ENCODE measurements around the gene AQP12B. TPM values are rescaled to one million over a fixed set of nuclear protein-coding genes. Genes with fewer than 3 reads are reported as not detected.

AQP12B gene
- total RNA-seq, 3 donors from 2014 or later: not detected

DNA sequence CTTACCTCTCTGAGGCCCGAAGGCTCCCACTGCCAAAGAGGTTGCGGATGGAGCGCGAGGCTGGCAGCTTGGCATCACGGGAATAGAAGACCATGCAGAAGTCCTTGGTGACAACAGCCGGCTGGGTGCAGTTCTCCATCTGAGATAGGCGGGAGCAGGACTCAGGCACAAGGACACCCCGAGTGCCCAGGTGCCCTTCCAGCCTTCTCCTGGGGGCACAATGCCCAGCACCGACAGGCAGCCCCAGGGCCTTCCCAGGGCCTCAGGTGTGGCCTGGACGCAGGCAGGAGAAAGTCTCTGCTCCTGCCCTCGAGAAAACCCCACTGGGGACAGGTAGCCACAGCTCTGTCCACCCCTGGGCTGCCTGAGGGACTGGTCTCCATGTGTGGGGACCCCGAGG, 42.6 kb upstream of the AQP12B start:
- no peaks in the 10 kb centered on the region for H3K9me3 ChIP-seq
- no peak overlapping the region for H3K27ac ChIP-seq
- no peaks in the 10 kb centered on the region for H3K36me3 ChIP-seq
- DNase-seq (ENCODE audit: low spot score in 2 of 2): no peak
- peaks cover 0 to 9% of the 10 kb centered on the region in 2 donors for H3K27me3 ChIP-seq
- TF ChIP-seq, protein P1, sequence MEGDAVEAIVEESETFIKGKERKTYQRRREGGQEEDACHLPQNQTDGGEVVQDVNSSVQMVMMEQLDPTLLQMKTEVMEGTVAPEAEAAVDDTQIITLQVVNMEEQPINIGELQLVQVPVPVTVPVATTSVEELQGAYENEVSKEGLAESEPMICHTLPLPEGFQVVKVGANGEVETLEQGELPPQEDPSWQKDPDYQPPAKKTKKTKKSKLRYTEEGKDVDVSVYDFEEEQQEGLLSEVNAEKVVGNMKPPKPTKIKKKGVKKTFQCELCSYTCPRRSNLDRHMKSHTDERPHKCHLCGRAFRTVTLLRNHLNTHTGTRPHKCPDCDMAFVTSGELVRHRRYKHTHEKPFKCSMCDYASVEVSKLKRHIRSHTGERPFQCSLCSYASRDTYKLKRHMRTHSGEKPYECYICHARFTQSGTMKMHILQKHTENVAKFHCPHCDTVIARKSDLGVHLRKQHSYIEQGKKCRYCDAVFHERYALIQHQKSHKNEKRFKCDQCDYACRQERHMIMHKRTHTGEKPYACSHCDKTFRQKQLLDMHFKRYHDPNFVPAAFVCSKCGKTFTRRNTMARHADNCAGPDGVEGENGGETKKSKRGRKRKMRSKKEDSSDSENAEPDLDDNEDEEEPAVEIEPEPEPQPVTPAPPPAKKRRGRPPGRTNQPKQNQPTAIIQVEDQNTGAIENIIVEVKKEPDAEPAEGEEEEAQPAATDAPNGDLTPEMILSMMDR (IDR thresholded peaks at IDR 0.05): no peak
- no peaks in the 10 kb centered on the region for H3K4me1 ChIP-seq
- no peak overlapping the region for H3K4me3 ChIP-seq
- intact Hi-C loops (cut with DNase I; ENCODE audit: low total_unique reads): no loop called here

DNA sequence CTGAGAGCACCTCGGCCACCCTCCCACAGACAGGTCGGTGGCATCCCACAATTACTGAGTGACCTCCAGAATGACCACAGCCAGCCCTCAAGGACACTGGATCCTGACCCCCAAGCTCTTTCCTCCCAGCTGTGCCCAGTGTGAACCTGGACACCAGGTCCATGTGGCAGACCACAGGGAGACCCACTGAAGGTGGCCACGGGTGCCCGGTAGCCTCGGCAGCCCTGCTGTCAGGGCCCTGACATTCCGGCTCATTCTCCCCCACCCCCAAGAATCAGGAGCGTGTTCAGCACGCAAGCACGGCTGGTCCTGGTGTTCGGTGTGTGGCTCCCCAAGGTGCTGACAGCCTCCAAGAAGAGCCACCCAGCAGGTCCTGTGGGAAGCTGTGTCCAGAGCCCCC, 41.7 kb upstream of the AQP12B start:
- H3K36me3 ChIP-seq: no peaks in the 10 kb centered on the region
- no peak for DNase-seq (ENCODE audit: low spot score in 2 of 2)
- TF ChIP-seq POLR2A (IDR thresholded peaks at IDR 0.05) (no peak), POLR2AphosphoS5 (IDR thresholded peaks at IDR 0.05) (no peak)
- TF ChIP-seq, protein P1 (IDR thresholded peaks at IDR 0.05): no peak
- no peak overlapping the region for H3K4me3 ChIP-seq
- H3K9me3 ChIP-seq: no peaks in the 10 kb centered on the region
- peaks cover 0 to 1% of the 10 kb centered on the region in 2 donors for H3K27me3 ChIP-seq
- intact Hi-C loops (cut with DNase I; ENCODE audit: low total_unique reads): no loop called here
- H3K4me1 ChIP-seq: no peaks in the 10 kb centered on the region
- no peak overlapping the region for H3K27ac ChIP-seq

DNA sequence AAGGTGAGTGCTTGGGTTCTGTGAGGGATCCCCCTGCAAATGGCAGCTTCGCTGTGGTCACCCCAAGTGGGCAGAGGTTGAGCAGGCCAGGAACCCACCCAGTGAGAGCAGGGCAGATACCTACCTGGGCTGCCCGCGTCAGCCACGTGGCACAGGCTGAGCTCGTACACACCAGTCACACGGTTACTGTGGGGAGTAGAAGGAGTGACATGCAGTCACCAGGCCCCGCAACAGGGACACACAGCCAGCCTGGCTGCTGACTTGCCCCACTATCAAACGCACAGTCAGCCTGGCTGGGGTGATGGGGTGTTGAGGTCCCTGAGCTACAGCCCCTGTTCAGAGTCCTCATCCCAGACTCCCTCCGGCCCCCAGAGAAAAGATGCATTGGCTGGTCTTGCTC, 41.2 kb upstream of the AQP12B start:
- DNase-seq (ENCODE audit: low spot score in 2 of 2): no peak
- Histone ChIP-seq H3K9me3 (no peaks in the 10 kb centered on the region), H3K27me3 (no peaks in the 10 kb centered on the region), H3K27ac (no peak overlapping the region), H3K36me3 (no peaks in the 10 kb centered on the region), H3K4me1 (no peaks in the 10 kb centered on the region), H3K4me3 (no peak overlapping the region)
- TF ChIP-seq, protein P1 (IDR thresholded peaks at IDR 0.05): no peak
- TF ChIP-seq POLR2AphosphoS5 (IDR thresholded peaks at IDR 0.05) (no peak), POLR2A (IDR thresholded peaks at IDR 0.05) (no peak)
- intact Hi-C loops (cut with DNase I; ENCODE audit: low total_unique reads): no loop called here

DNA sequence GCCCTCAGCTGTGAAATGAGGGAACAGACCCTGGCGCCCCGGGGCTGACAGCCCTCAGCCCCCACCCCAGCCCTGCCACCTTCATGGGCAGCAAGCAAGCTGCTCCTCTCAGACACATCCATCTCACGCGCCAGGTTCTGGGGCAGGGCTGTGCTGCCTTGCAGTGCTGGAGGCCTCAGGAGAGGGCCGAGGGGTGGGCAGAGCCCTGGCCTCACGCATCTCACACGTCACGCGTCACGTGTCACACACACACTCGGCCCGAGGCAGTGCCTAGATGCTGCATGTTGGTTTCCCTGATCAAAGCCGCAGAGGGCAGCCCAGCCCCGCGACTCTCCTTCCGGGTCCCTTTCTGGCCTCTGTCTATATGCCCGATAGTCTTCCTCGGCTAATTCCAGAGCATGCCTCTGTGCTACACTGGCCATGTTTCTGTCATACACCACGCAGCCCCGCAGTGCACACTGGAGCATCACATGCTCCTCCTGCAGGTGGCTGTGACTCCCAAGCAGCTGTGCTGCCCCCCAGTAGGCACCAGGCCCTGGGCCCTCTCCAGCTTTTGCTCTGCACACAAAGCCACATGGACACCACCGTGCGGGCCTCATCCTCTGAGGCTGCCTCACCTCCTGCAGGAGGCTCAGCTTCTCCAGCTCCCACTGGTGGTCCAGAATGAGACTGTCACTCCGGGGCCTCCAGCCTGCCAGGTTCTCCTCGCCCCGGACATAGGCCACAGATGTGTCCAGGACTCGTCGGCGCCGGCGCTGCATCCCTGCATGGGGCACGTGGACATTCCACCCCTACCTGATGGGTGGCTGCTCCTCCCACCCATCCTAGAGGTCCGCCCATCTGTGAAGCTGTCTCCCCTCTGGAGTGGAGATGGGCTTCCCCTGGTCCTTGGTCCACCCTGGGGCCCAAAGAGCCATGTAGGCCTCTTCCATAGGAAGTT, 40.4 kb upstream of the AQP12B start:
- intact Hi-C loops (cut with DNase I; ENCODE audit: low total_unique reads): no loop called here
- Histone ChIP-seq H3K36me3 (no peaks in the 10 kb centered on the region), H3K4me1 (no peaks in the 10 kb centered on the region), H3K9me3 (no peaks in the 10 kb centered on the region), H3K27me3 (no peaks in the 10 kb centered on the region), H3K27ac (no peak overlapping the region), H3K4me3 (no peak overlapping the region)
- no peak for DNase-seq (ENCODE audit: low spot score in 2 of 2)
- TF ChIP-seq, protein P1 (IDR thresholded peaks at IDR 0.05): no peak
- TF ChIP-seq POLR2A (IDR thresholded peaks at IDR 0.05): no peak

DNA sequence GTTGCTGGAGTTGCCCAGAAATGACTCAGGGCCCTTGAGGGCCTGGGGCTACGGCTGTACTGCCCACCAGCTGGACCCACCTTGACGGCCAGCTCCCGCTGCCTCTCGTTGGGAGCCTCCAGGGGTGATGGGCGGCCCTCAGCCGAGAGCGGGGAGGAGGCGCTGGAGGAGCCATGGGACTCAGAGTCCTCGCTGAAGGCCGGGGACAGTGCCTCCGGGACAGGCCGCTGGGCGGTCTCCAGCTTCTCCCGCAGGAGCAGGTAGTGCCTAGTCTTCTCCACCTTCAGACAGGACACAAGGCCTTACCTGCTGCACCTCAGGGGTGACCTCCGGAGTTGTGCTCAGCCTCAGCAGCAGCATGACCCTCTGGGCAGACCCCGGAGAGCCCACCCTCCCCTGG, 39.7 kb upstream of the AQP12B start:
- no peaks in the 10 kb centered on the region for H3K27me3 ChIP-seq
- intact Hi-C loops (cut with DNase I; ENCODE audit: low total_unique reads): no loop called here
- no peaks in the 10 kb centered on the region for H3K36me3 ChIP-seq
- H3K27ac ChIP-seq: no peak overlapping the region
- no peak for DNase-seq (ENCODE audit: low spot score in 2 of 2)
- no peak overlapping the region for H3K4me3 ChIP-seq
- no peaks in the 10 kb centered on the region for H3K4me1 ChIP-seq
- no peaks in the 10 kb centered on the region for H3K9me3 ChIP-seq
- no peak for TF ChIP-seq POLR2A (IDR thresholded peaks at IDR 0.05)
- TF ChIP-seq, protein P1 (IDR thresholded peaks at IDR 0.05): no peak
- no peak for TF ChIP-seq POLR2AphosphoS5 (IDR thresholded peaks at IDR 0.05)
